Central memory CD4-positive, alpha-beta T cell (primary cell): ENCODE results near the gene BMPR2.

Experiments used
- DNase-seq: peaks from one replicate; pipeline ENCODE4 v3.0.0; 2022

The BMPR2 gene

DNA sequence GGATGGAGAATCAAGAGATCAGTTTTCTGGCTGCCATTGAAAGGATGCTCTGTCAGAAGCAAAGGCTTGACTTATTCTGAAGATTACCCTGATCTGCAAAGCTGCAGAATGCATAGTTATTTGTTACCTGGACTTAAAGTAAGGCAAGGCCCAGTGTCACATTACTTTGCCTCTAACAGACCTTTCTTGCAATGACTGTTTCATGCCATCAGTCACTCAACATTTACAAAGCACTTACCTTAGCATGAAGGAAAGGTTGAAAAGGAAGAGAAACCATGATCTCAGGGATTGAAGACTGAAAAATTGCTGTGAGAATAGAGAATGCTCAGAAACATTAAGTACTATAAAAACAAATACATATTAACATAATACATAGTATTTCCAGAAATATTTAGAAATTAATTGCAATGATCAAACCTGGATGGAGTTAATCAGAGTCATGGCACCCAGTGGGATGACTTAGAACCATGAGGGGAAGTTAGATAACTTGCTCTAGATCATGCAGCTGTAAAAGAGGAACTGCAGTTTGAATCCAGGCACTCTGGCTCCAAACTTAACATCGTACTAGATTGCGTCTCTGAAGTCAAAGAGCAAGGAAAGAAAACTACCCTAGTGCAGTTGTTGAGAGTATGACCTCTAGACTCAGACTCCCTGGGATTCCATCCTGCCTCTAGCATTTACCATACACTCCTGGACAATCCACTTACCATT lies 232.2 kb downstream of the BMPR2 start:
- DNase-seq = no peak

DNA sequence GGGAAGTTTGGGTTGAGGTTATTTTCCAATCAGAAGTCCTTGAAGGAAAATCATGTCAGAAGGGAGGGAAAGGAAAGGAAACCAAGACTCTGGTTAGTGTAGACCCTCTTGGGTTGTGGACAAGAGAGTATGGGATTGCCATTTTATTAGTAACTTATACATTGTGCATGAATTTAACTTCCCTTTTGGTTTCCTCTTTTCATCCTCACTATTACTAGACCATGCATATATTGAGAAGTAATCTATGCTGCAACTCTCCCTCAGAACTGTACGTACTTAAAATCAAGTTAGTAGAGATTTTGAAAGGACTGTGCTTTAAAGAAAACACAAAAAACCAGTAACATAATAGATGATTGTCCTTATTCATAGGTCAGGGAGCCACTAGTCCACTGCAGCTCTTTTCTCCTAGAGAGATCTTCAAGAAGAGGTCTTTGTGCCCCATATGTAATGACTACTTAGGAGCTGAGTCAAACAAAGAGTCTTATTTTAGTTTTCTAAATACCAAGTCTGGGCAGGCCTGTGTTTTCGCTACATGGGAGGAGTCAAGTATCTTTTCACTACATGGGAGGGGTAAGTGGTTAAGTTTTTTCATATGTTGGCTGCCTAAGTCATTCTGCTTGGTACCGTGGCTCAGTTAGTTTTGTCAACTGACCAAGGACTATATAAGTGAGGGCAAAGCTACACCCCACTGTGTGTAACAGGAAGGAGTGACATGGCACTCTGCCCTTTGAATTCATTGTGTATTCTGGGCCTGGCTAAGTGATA lies 233.4 kb downstream of the BMPR2 start:
- no peak for DNase-seq

DNA sequence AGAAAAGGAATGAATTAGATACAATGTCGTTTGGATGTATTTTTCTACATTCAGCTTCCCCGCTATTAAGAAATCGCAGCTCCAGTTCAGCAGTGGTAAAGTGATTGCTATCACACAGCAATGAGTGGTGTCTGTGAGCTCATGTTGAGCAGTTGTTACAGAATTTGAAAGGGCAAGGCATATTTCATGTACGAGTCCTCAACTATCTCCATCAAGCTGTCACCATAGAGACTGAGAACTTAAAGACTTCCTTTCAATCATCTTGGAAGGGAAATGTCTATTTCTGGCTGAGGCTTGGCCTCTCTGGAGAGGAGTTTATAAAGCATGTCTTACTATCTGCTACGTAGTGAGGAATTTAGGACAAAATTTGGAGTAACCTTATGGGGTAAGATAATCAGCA lies 234.3 kb downstream of the BMPR2 start:
- no peak for DNase-seq

DNA sequence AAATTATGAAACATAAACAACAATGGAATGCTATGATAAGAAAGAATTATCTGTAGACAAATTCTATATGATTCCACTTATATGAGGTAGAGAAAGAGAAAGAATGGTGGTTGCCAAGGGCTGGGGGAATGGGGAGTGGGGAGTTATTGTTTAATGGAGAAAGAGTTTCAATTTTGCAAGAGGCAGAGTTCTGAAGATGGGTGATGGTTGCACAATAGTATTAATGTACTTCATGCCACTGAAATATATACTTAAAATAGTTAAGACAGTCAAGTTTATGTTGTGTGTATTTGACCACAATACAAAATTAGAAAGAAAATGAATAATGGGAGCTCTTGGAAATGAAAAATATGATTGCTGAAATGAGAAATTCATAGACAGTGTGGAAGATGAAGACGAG lies 236.0 kb downstream of the BMPR2 start:
- DNase-seq = no peak

DNA sequence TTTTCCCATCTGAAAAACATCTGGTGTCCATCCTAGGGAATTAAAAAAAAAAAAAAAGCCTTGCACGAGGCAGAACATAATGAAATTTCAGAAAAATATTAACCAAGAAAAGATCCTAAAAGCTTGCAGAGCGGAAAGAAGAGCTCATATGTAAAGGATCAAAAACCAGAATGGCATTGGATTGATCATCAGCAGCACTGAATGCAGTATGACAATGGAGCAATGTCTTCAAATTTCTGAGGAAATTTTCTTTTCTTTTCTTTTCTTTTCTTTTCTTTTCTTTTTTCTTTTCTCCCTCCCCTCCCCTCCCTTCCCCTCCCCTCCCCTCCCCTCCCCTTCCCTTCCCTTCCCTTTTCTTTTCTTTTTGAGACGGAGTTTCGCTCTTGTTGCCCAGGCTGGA lies 237.4 kb downstream of the BMPR2 start:
- DNase-seq = no peak
